Gastrocnemius medialis (tissue), 4 donors: ENCODE measurements around the gene AURKAIP1. TPM values are rescaled to one million over a fixed set of nuclear protein-coding genes. Genes with fewer than 3 reads are reported as not detected.

Source experiments
- ATAC-seq, 2 donors: fragments of 150-250 bp; one replicate each; pipeline ENCODE4 v1.9.1; 2016
- DNase-seq, 2 donors: peaks; one replicate each; pipeline ENCODE4 v3.0.0-alpha.2; 2019
- H3K27ac ChIP-seq, 4 donors: fragments of 200-600 bp; sonication (generic); 1 replicate in 1 of 4; 2 replicates in 3 of 4; pipeline ENCODE4 v1.5.1; 2016 to 2018; ENCODE audit warnings: mild to moderate bottlenecking in 2 of 4, moderate library complexity in 1 of 4
- H3K27me3 ChIP-seq, 3 donors: fragments of 200-600 bp; sonication (generic) in 2 of 3; 1 replicate in 1 of 3; 2 replicates in 2 of 3; pipeline versions ENCODE4 v1.5.1 to v1.6.0; 2016 to 2019; ENCODE audit warnings: mild to moderate bottlenecking in 1 of 3, moderate library complexity in 1 of 3
- H3K36me3 ChIP-seq, 2 donors: fragments of 200-600 bp; sonication (generic) in 1 of 2; one replicate each; pipeline ENCODE4 v1.5.1; 2017 to 2018
- H3K4me1 ChIP-seq, 2 donors: fragments of 200-600 bp; sonication (generic) in 1 of 2; one replicate each; pipeline ENCODE4 v1.5.1; 2016 to 2017; ENCODE audit warnings: mild to moderate bottlenecking in 2 of 2
- H3K4me3 ChIP-seq, 4 donors: fragments of 200-600 bp; sonication (generic) in 3 of 4; 1 replicate in 1 of 4; 2 replicates in 3 of 4; pipeline ENCODE4 v1.5.1; 2016 to 2019; ENCODE audit warnings: mild to moderate bottlenecking in 2 of 4
- H3K9me3 ChIP-seq, 3 donors: fragments of 200-600 bp; sonication (generic) in 2 of 3; 1 replicate in 1 of 3; 2 replicates in 2 of 3; pipeline ENCODE4 v1.5.1; 2016 to 2019
- POLR2A ChIP-seq, 2 donors: fragments of 450-650 bp; IDR thresholded peaks; one replicate each; pipeline ENCODE4 v1.6.1; 2017; ENCODE audit warnings: antibody characterized with exemption in 2 of 2, mild to moderate bottlenecking in 2 of 2, moderate library complexity in 2 of 2
- in situ Hi-C, 4 donors: fragments of 200-750 bp; cut with MboI; loops; one replicate each; pipeline versions ENCODE4 v1.15.0 to v1.8.0; 2017; ENCODE audit warnings: low sequenced_read_pairs in 4 of 4
- intact Hi-C: fragments of 100-400 bp; cut with DNase I; formaldehyde crosslinking; loops from one replicate; pipeline ENCODE4 v1.15.1; 2023; ENCODE audit warnings: low total_unique reads
- total RNA-seq, 4 donors: library from RNA; depleted of rRNA; stranded (reverse); fragments of >200 nt; gene quantifications; one replicate each; pipeline versions ENCODE4 v1.1.0 to v1.2.3, GENCODE V29; 2016
- TF ChIP-seq, protein P1 (sequence below), 5 experiments: fragments of 450-650 bp in 3 of 5; fragments of 200-600 bp in 2 of 5; sonication (generic) in 2 of 5; IDR thresholded peaks in 4 of 5; conservative IDR thresholded peaks in 1 of 5; 1 replicate in 4 of 5; 2 replicates in 1 of 5; pipeline ENCODE4 v1.5.1; 2016 to 2019; ENCODE audit warnings: antibody characterized with exemption in 5 of 5, mild to moderate bottlenecking in 3 of 5, moderate library complexity in 3 of 5

The AURKAIP1 gene
- total RNA-seq, 4 donors from 2014 or later: 165 to 450 (median 234) TPM

GRCh38 chr1:1340791-1341548, 34.0 kb downstream of the AURKAIP1 start:
- TF ChIP-seq, protein P1, sequence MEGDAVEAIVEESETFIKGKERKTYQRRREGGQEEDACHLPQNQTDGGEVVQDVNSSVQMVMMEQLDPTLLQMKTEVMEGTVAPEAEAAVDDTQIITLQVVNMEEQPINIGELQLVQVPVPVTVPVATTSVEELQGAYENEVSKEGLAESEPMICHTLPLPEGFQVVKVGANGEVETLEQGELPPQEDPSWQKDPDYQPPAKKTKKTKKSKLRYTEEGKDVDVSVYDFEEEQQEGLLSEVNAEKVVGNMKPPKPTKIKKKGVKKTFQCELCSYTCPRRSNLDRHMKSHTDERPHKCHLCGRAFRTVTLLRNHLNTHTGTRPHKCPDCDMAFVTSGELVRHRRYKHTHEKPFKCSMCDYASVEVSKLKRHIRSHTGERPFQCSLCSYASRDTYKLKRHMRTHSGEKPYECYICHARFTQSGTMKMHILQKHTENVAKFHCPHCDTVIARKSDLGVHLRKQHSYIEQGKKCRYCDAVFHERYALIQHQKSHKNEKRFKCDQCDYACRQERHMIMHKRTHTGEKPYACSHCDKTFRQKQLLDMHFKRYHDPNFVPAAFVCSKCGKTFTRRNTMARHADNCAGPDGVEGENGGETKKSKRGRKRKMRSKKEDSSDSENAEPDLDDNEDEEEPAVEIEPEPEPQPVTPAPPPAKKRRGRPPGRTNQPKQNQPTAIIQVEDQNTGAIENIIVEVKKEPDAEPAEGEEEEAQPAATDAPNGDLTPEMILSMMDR (IDR thresholded peaks at IDR 0.05 in 4 of 5, conservative IDR thresholded peaks at IDR 0.05 in 1 of 5): no peak
- TF ChIP-seq POLR2A (IDR thresholded peaks at IDR 0.05): no peak
- no peaks in the 10 kb centered on the region for H3K27me3 ChIP-seq
- ATAC-seq (no peak), DNase-seq (no peak)
- H3K9me3 ChIP-seq: no peaks in the 10 kb centered on the region
- in situ Hi-C loops: no loop called here
- intact Hi-C loops: no loop called here
- H3K36me3 ChIP-seq: peaks cover 0 to 55% of the 10 kb centered on the region in 2 donors
- no peak overlapping the region for H3K4me3 ChIP-seq
- peaks cover 30 to 43% of the 10 kb centered on the region in 2 donors for H3K4me1 ChIP-seq
- H3K27ac ChIP-seq: no peak overlapping the region

GRCh38 chr1:1340185-1340584, 34.8 kb downstream of the AURKAIP1 start:
- Histone ChIP-seq H3K27ac (no peak overlapping the region), H3K36me3 (peaks cover 0 to 57% of the 10 kb centered on the region in 2 donors), H3K4me3 (no peak overlapping the region), H3K9me3 (no peaks in the 10 kb centered on the region), H3K4me1 (peaks cover 23 to 35% of the 10 kb centered on the region in 2 donors), H3K27me3 (no peaks in the 10 kb centered on the region)
- intact Hi-C loops (no loop called here), in situ Hi-C loops (no loop called here)
- TF ChIP-seq POLR2A (IDR thresholded peaks at IDR 0.05): no peak
- TF ChIP-seq, protein P1 (IDR thresholded peaks at IDR 0.05 in 4 of 5, conservative IDR thresholded peaks at IDR 0.05 in 1 of 5): no peak
- DNase-seq (no peak), ATAC-seq (no peak)

DNA sequence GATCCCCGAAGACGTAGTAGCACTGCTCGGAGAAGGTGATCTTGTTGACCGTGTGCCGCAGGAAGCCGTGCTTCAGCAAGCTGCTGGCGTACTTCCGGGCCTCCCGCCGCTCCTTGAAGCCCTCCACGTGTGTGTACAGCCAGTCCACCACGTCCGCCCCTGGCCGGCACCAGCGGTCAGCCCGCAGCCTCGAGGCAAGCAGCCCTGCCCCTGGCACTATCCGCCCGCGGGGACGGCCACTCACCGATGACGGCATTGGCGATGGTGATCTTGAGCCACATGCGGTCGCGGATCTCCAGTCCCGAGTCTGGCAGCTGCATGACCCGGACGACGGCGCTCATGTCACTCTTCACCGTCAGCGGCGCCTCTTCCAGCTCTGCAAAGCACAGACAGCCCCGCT, 36.7 kb downstream of the AURKAIP1 start:
- Histone ChIP-seq H3K27me3 (no peaks in the 10 kb centered on the region), H3K27ac (no peak overlapping the region), H3K4me1 (peaks cover 6 to 23% of the 10 kb centered on the region in 2 donors), H3K4me3 (no peak overlapping the region), H3K36me3 (peaks cover 0 to 57% of the 10 kb centered on the region in 2 donors), H3K9me3 (no peaks in the 10 kb centered on the region)
- ATAC-seq (no peak), DNase-seq (no peak)
- intact Hi-C loops (no loop called here), in situ Hi-C loops (no loop called here)
- TF ChIP-seq, protein P1 (IDR thresholded peaks at IDR 0.05 in 4 of 5, conservative IDR thresholded peaks at IDR 0.05 in 1 of 5): no peak
- TF ChIP-seq POLR2A (IDR thresholded peaks at IDR 0.05): no peak

- Histone ChIP-seq H3K36me3 (peaks cover 0 to 57% of the 10 kb centered on the region in 2 donors), H3K27ac (no peak overlapping the region), H3K9me3 (no peaks in the 10 kb centered on the region), H3K27me3 (no peaks in the 10 kb centered on the region), H3K4me1 (peaks cover 4 to 22% of the 10 kb centered on the region in 2 donors), H3K4me3 (no peak overlapping the region)
- DNase-seq: no peak
- TF ChIP-seq, protein P1 (IDR thresholded peaks at IDR 0.05 in 4 of 5, conservative IDR thresholded peaks at IDR 0.05 in 1 of 5): no peak
- TF ChIP-seq POLR2A (IDR thresholded peaks at IDR 0.05): no peak
- ATAC-seq: no peak
- intact Hi-C loops (no loop called here), in situ Hi-C loops (no loop called here)
These were observed 37.2 kb downstream of the AURKAIP1 start for GRCh38 chr1:1337793-1338147.
